ENCODE measurements around the gene SFRP4. TPM values are rescaled to one million over a fixed set of nuclear protein-coding genes. Genes with fewer than 3 reads are reported as not detected.

SFRP4 gene
- total and polyA plus RNA-seq, 9 of the 15 experiments (the other 6 are each of a cell fraction or from before 2014, with no cell fraction given), result not detected

- no peak for TF ChIP-seq HDAC6 (IDR thresholded peaks at IDR 0.05; ENCODE audit: low read depth, low read length)
- TF ChIP-seq ZNF785 (CRISPR knock-in tag; IDR thresholded peaks at IDR 0.05), result no peak
- TF ChIP-seq WHSC1 (IDR thresholded peaks at IDR 0.05; ENCODE audit: low read length), result no peak
- TF ChIP-seq ZFP36 (IDR thresholded peaks at IDR 0.05; ENCODE audit: low read depth, low read length, partially characterized antibody), result no peak
- TF ChIP-seq ZNF217 (CRISPR knock-in tag; IDR thresholded peaks at IDR 0.05), result no peak
- TF ChIP-seq PKNOX1 (IDR thresholded peaks at IDR 0.05), result no peak
- TF ChIP-seq RNF2 (IDR thresholded peaks at IDR 0.05), result no peak
- TF ChIP-seq ATF3 (IDR thresholded peaks at IDR 0.05), result peak; percentile 17; the same call in 1 of the 2 replicates
- no peak for TF ChIP-seq ATF3 (CRISPR knock-in tag; conservative IDR thresholded peaks at IDR 0.05)
- TF ChIP-seq SRSF7 (optimal IDR thresholded peaks at IDR 0.05; ENCODE audit: low read depth, low read length), result no peak
- no peak for TF ChIP-seq JUNB (CRISPR knock-in tag; conservative IDR thresholded peaks at IDR 0.05)
- TF ChIP-seq POLR2AphosphoS2 (IDR thresholded peaks at IDR 0.05; ENCODE audit: low read length), result no peak
- TF ChIP-seq TBL1XR1 (IDR thresholded peaks at IDR 0.05; ENCODE audit: low read length in 2 of 2), result no peak
- no peak for TF ChIP-seq ZNF175 (CRISPR knock-in tag; IDR thresholded peaks at IDR 0.05; ENCODE audit: low read depth)
- TF ChIP-seq CLOCK (CRISPR knock-in tag; IDR thresholded peaks at IDR 0.05; ENCODE audit: borderline replicate concordance), result no peak
- peak in 2 of 3 experiments; percentile 5 to 14; a peak in 1 of 6 replicates for TF ChIP-seq CTCF (IDR thresholded peaks at IDR 0.05 in 2 of 3, conservative IDR thresholded peaks at IDR 0.05 in 1 of 3; ENCODE audit: insufficient read depth in 2 of 3, low read depth in 1 of 3, low read length in 3 of 3)
- no peak for TF ChIP-seq MYBL2 (IDR thresholded peaks at IDR 0.05; ENCODE audit: low read depth)
- TF ChIP-seq MYBL2 (CRISPR knock-in tag; IDR thresholded peaks at IDR 0.05; ENCODE audit: borderline replicate concordance), result no peak
- TF ChIP-seq MYC (IDR thresholded peaks at IDR 0.05; ENCODE audit: low read depth, low read length), result no peak
- TF ChIP-seq MYC (CRISPR knock-in tag; IDR thresholded peaks at IDR 0.05; ENCODE audit: borderline replicate concordance, low read depth), result no peak
- TF ChIP-seq PHF20 (IDR thresholded peaks at IDR 0.05; ENCODE audit: partially characterized antibody), result no peak
- TF ChIP-seq ZNF174 (CRISPR knock-in tag; IDR thresholded peaks at IDR 0.05), result no peak
Measured at GRCh38 chr7:37920849-37921805, 4.5 kb upstream of the SFRP4 start (continued).
